Left hindlimb (tissue), 1 donor: ENCODE measurements around the gene CDK5RAP2.

Experiments used
- DNase-seq: peaks from one replicate; pipeline ENCODE4 v3.0.0-alpha.2; 2018

The CDK5RAP2 gene

GRCh38 chr9:120433701-120434100 is 146.3 kb downstream of the CDK5RAP2 start:
- DNase-seq, result no peak

GRCh38 chr9:120432600-120432999 is 147.4 kb downstream of the CDK5RAP2 start:
- DNase-seq, result no peak

GRCh38 chr9:120431268-120431667 is 148.7 kb downstream of the CDK5RAP2 start:
- no peak for DNase-seq

GRCh38 chr9:120424248-120424647 is 155.7 kb downstream of the CDK5RAP2 start:
- no peak for DNase-seq

- no peak for DNase-seq
Measured at GRCh38 chr9:120423812-120424211, 156.2 kb downstream of the CDK5RAP2 start.

GRCh38 chr9:120421977-120422376 is 158.0 kb downstream of the CDK5RAP2 start:
- DNase-seq, result no peak

GRCh38 chr9:120418315-120418714 is 161.7 kb downstream of the CDK5RAP2 start:
- no peak for DNase-seq

GRCh38 chr9:120416781-120417427 is 163.1 kb downstream of the CDK5RAP2 start:
- DNase-seq, result no peak

- DNase-seq, result no peak
Measured at GRCh38 chr9:120413121-120414048, 166.6 kb downstream of the CDK5RAP2 start.

GRCh38 chr9:120412425-120412951 is 167.5 kb downstream of the CDK5RAP2 start:
- DNase-seq, result peak; percentile 50

- DNase-seq, result no peak
Measured at GRCh38 chr9:120411862-120412424, 168.0 kb downstream of the CDK5RAP2 start.

GRCh38 chr9:120410925-120411501 is 169.0 kb downstream of the CDK5RAP2 start:
- DNase-seq, result no peak

- DNase-seq, result no peak
Measured at GRCh38 chr9:120408680-120409258, 171.2 kb downstream of the CDK5RAP2 start.

GRCh38 chr9:120405860-120406259 is 174.1 kb downstream of the CDK5RAP2 start:
- no peak for DNase-seq

GRCh38 chr9:120405134-120405533 is 174.8 kb downstream of the CDK5RAP2 start:
- no peak for DNase-seq

- DNase-seq, result no peak
Measured at GRCh38 chr9:120403543-120403856, 176.5 kb downstream of the CDK5RAP2 start.

- DNase-seq, result no peak
Measured at GRCh38 chr9:120402741-120403542, 177.0 kb downstream of the CDK5RAP2 start.

GRCh38 chr9:120399940-120400339 is 180.0 kb downstream of the CDK5RAP2 start:
- DNase-seq, result no peak

GRCh38 chr9:120398286-120398685 is 181.7 kb downstream of the CDK5RAP2 start:
- no peak for DNase-seq

GRCh38 chr9:120397453-120397852 is 182.5 kb downstream of the CDK5RAP2 start:
- no peak for DNase-seq

- DNase-seq, result no peak
Measured at GRCh38 chr9:120396931-120397330, 183.0 kb downstream of the CDK5RAP2 start.

GRCh38 chr9:120396418-120396817 is 183.5 kb downstream of the CDK5RAP2 start:
- no peak for DNase-seq
